OCI-LY1 (cell line): ENCODE results near the gene MRM2.
A peak's percentile ranks its signal among the peaks of the same experiment; 100 is the strongest.

Experiments
- H2AFZ ChIP-seq: fragments of 200-600 bp; sonication (generic), shearing (Covaris generic); 2 replicates; pipeline ENCODE4 v1.6.0; 2014; ENCODE audit warnings: antibody characterized with exemption, mild to moderate bottlenecking, low read length
- H3F3A ChIP-seq: fragments of 200-600 bp; sonication (generic), shearing (Covaris generic); 2 replicates; pipeline ENCODE4 v1.6.0; 2014; ENCODE audit warnings: mild to moderate bottlenecking, antibody characterized with exemption, low read length, moderate library complexity; ENCODE audit not compliant: insufficient read depth
- H3K27ac ChIP-seq: fragments of 200-600 bp; sonication (generic); 2 replicates; pipeline ENCODE4 v1.5.1; 2014; ENCODE audit warnings: low read length, mixed run types, mild to moderate bottlenecking, low read depth; ENCODE audit not compliant: poor library complexity, severe bottlenecking
- H3K27me3 ChIP-seq: fragments of 200-600 bp; sonication (generic); 2 replicates; pipeline ENCODE4 v1.6.0; 2014; ENCODE audit warnings: antibody characterized with exemption, mild to moderate bottlenecking, low read length, moderate library complexity; ENCODE audit not compliant: insufficient read depth
- H3K36me3 ChIP-seq: fragments of 200-600 bp; sonication (generic); 2 replicates; pipeline ENCODE4 v1.6.1; 2014; ENCODE audit warnings: mild to moderate bottlenecking, antibody characterized with exemption, low read length, moderate library complexity, mixed read lengths; ENCODE audit not compliant: insufficient read depth
- H3K4me1 ChIP-seq: fragments of 200-600 bp; sonication (generic); 2 replicates; pipeline ENCODE4 v1.5.1; 2014; ENCODE audit warnings: mild to moderate bottlenecking, low read length, moderate library complexity; ENCODE audit not compliant: insufficient read depth, severe bottlenecking
- H3K4me2 ChIP-seq: fragments of 200-600 bp; sonication (generic), shearing (Covaris generic); 2 replicates; pipeline ENCODE4 v1.6.1; 2014; ENCODE audit warnings: low read length
- H3K4me3 ChIP-seq: fragments of 200-600 bp; sonication (generic); 2 replicates; pipeline ENCODE4 v1.5.1; 2014; ENCODE audit warnings: low read length, low read depth, mild to moderate bottlenecking, mixed read lengths; ENCODE audit not compliant: poor library complexity, severe bottlenecking
- H3K79me2 ChIP-seq: fragments of 200-600 bp; shearing (Covaris generic); 2 replicates; pipeline ENCODE4 v1.6.1; 2016; ENCODE audit warnings: mixed run types, low read length, mixed read lengths; ENCODE audit not compliant: insufficient read depth
- H3K9ac ChIP-seq: fragments of 200-600 bp; sonication (generic), shearing (Covaris generic); 2 replicates; pipeline ENCODE4 v1.6.1; 2014; ENCODE audit warnings: mild to moderate bottlenecking, low read length, mixed read lengths
- H3K9me2 ChIP-seq: fragments of 200-600 bp; sonication (generic), shearing (Covaris generic); 2 replicates; pipeline ENCODE4 v1.6.1; 2014; ENCODE audit warnings: low read depth, mild to moderate bottlenecking, low read length, mixed read lengths
- H3K9me3 ChIP-seq: fragments of 200-600 bp; shearing (Covaris generic); 2 replicates; pipeline ENCODE4 v1.6.1; 2014; ENCODE audit warnings: low read length, mixed read lengths
- H4K20me1 ChIP-seq: fragments of 200-600 bp; sonication (generic), shearing (Covaris generic); 2 replicates; pipeline ENCODE4 v1.6.0; 2016; ENCODE audit warnings: mild to moderate bottlenecking, low read length; ENCODE audit not compliant: insufficient read depth
- CTCF ChIP-seq: fragments of 200-600 bp; sonication (generic), shearing (Covaris generic); IDR thresholded peaks from 2 replicates; pipeline ENCODE4 v1.5.1; 2017; ENCODE audit warnings: mild to moderate bottlenecking, antibody characterized with exemption, low read length, moderate library complexity, mixed read lengths
- EZH2 ChIP-seq: fragments of 200-600 bp; sonication (generic), shearing (Covaris generic); IDR thresholded peaks from 2 replicates; pipeline ENCODE4 v1.8.0; 2017; ENCODE audit warnings: borderline replicate concordance, mixed run types, mild to moderate bottlenecking, antibody characterized with exemption, low read length, moderate library complexity, mixed read lengths

The MRM2 gene

GRCh38 chr7:2243458-2243857 lies 1.5 kb upstream of the MRM2 start:
- Histone ChIP-seq H2AFZ (no peak overlapping the region), H3K4me3 (peak overlapping the region; percentile 98), H3K9me3 (no peaks in the 10 kb centered on the region), H3K4me1 (peaks cover 45% of the 10 kb centered on the region), H4K20me1 (no peaks in the 10 kb centered on the region), H3K79me2 (peaks cover 14% of the 10 kb centered on the region), H3K36me3 (peaks cover 13% of the 10 kb centered on the region), H3K9me2 (no peaks in the 10 kb centered on the region), H3K9ac (peak overlapping the region; percentile 96; the same call in 1 of the 2 replicates), H3K4me2 (peak overlapping the region; percentile 99), H3F3A (no peaks in the 10 kb centered on the region), H3K27me3 (no peaks in the 10 kb centered on the region), H3K27ac (peak overlapping the region; percentile 20)
- TF ChIP-seq CTCF (no peak), EZH2 (no peak)

- H3F3A ChIP-seq: 0 out of 2 replicates have a peak, but pooled peaks cover 3% of the 10 kb centered on the region
- H3K9ac ChIP-seq: peak overlapping the region; percentile 96
- peaks cover 52% of the 10 kb centered on the region for H3K4me1 ChIP-seq
- H3K27me3 ChIP-seq: no peaks in the 10 kb centered on the region
- H3K27ac ChIP-seq: peak overlapping the region; percentile 67
- H4K20me1 ChIP-seq: no peaks in the 10 kb centered on the region
- H2AFZ ChIP-seq: no peak overlapping the region
- no peaks in the 10 kb centered on the region for H3K9me3 ChIP-seq
- H3K4me3 ChIP-seq: peak overlapping the region; percentile 98
- TF ChIP-seq CTCF (no peak), EZH2 (no peak)
- H3K9me2 ChIP-seq: no peaks in the 10 kb centered on the region
- H3K4me2 ChIP-seq: peak overlapping the region; percentile 99
- peaks cover 14% of the 10 kb centered on the region for H3K79me2 ChIP-seq
- H3K36me3 ChIP-seq: peaks cover 20% of the 10 kb centered on the region
Observed at GRCh38 chr7:2242541-2243429, 780 bp upstream of the MRM2 start.

GRCh38 chr7:2239242-2239641 lies 2.8 kb downstream of the MRM2 start:
- Histone ChIP-seq H3K79me2 (peaks cover 14% of the 10 kb centered on the region), H2AFZ (no peak overlapping the region), H3K9me2 (no peaks in the 10 kb centered on the region), H3K4me1 (peaks cover 47% of the 10 kb centered on the region), H3K36me3 (peaks cover 49% of the 10 kb centered on the region), H3K4me2 (no peak overlapping the region), H4K20me1 (no peaks in the 10 kb centered on the region), H3K27me3 (no peaks in the 10 kb centered on the region), H3K9ac (no peak overlapping the region), H3F3A (peaks cover 6% of the 10 kb centered on the region; the same call in 1 of the 2 replicates), H3K9me3 (no peaks in the 10 kb centered on the region), H3K4me3 (no peak overlapping the region), H3K27ac (no peak overlapping the region)
- TF ChIP-seq EZH2 (no peak), CTCF (no peak)
